Ovary (tissue), 9 donors: ENCODE results near the gene ATP11C. TPM values are rescaled to one million over a fixed set of nuclear protein-coding genes. Genes with fewer than 3 reads are reported as not detected.
"Not testable (repeated sequence)": the region's sequence is repeated elsewhere in the genome, so short reads cannot be mapped to it uniquely, and the experiment has no call there.

Source experiments
- DNase-seq, 5 donors: peaks; one replicate each; pipeline ENCODE4 v3.0.0-alpha.2; 2019 to 2020
- H3K27ac ChIP-seq, 2 donors: fragments of 200-600 bp; one replicate each; pipeline versions ENCODE4 v1.5.1 to v1.8.0; 2019 to 2022
- H3K27me3 ChIP-seq: fragments of 200-600 bp; one replicate; pipeline ENCODE4 v1.8.0; 2022
- H3K36me3 ChIP-seq: fragments of 200-600 bp; sonication (generic); one replicate; pipeline ENCODE4 v1.5.1; 2019
- H3K4me1 ChIP-seq: one replicate; pipeline ENCODE4 v1.8.1; 2013; ENCODE audit warnings: mild to moderate bottlenecking, moderate library complexity; ENCODE audit not compliant: insufficient read depth
- H3K4me3 ChIP-seq: fragments of 200-600 bp; sonication (generic); one replicate; pipeline ENCODE4 v1.5.1; 2017
- H3K9me3 ChIP-seq, 2 donors: fragments of 200-600 bp in 1 of 2; sonication (generic) in 1 of 2; one replicate each; pipeline versions ENCODE4 v1.5.1 to v1.8.1; 2013 to 2019; ENCODE audit warnings: mild to moderate bottlenecking in 1 of 2, moderate library complexity in 1 of 2
- CTCF ChIP-seq, 3 donors: fragments of 450-650 bp in 2 of 3; fragments of 200-600 bp in 1 of 3; IDR thresholded peaks; one replicate each; pipeline versions ENCODE4 v1.5.1 to v1.8.0; 2016 to 2022; ENCODE audit warnings: antibody characterized with exemption in 3 of 3, mild to moderate bottlenecking in 1 of 3
- EP300 ChIP-seq: sonication (generic); formaldehyde crosslinking; IDR thresholded peaks from one replicate; pipeline ENCODE4 v1.6.1; 2017; ENCODE audit warnings: antibody characterized with exemption
- POLR2A ChIP-seq: fragments of 450-650 bp; IDR thresholded peaks from one replicate; pipeline ENCODE4 v1.6.1; 2017; ENCODE audit warnings: antibody characterized with exemption, mild to moderate bottlenecking, moderate library complexity
- WGBS, 3 donors: extraction: QIAGEN DNeasy Blood & Tissue Kit in 1 of 3; methylation state at CpG; one replicate each; pipeline versions ENCODE4 v1.1.5 to v1.1.7; 2013 to 2017; 5-methylcytosine and 5-hydroxymethylcytosine counted together
- intact Hi-C, 4 donors: fragments of 100-400 bp; cut with DNase I; formaldehyde crosslinking; loops; one replicate each; pipeline versions ENCODE4 v1.11.0 to v1.15.1; 2022 to 2023
- polyA plus RNA-seq, 2 donors: library from polyadenylated mRNA; stranded (reverse); fragments of 200-250 nt in 1 of 2; fragments of 350-450 nt in 1 of 2; fragmentation: Illumina TruSeq in 1 of 2; extraction: RNeasy Lipid Tissue Mini Kit (QIAGEN cat#74804) in 1 of 2; gene quantifications; one replicate each; pipeline ENCODE4 v1.2.3, GENCODE V29; 2013 to 2014
- total RNA-seq, 7 donors: library from RNA; depleted of rRNA in 2 of 7; stranded (reverse); fragments of >200 nt in 2 of 7; fragmentation: NEBNext Ultra II Directional in 3 of 7; extraction: Animal tissue kit (Norgen Biotek cat#: 25700) in 3 of 7; gene quantifications; one replicate each; pipeline versions ENCODE4 v1.1.0 to v1.2.4, GENCODE V29; 2016 to 2023
- donor health status: DM: no; HTN: no; CAD: no; lungs with moderate emphysema.
- donor health status: DM: no; HTN: no; CAD: no.
- donor health status: Bipolar disorder and iron deficiency.
- donor health status: DM: yes; HTN: yes; CAD: no.
- donor health status: DM: no; HTN: no; CAD: no.
- donor health status: DM: yes; HTN: yes; CAD: no.

Gene ATP11C
- total and polyA plus RNA-seq, 9 donors = 13.0 to 34.7 (median 22.9) TPM

- Histone ChIP-seq H3K36me3 (no peaks in the 10 kb centered on the region), H3K27ac (no peak within 1 kb of the TSS), H3K9me3 (no peaks in the 10 kb centered on the region), H3K27me3 (no peaks in the 10 kb centered on the region), H3K4me3 (no peak within 1 kb of the TSS), H3K4me1 (no peaks in the 10 kb centered on the region)
- TF ChIP-seq POLR2A (no peak), CTCF (IDR thresholded peaks at IDR 0.05) (no peak), EP300 (no peak)
- 80 to 87% (median 84%) methylated on average over 7 of the region's 7 CpGs for WGBS, 3 donors
- intact Hi-C loops = no loop called here
- no peak for DNase-seq
These were observed 32.6 kb upstream of the ATP11C start, which contains the start of gene CXorf66 for GRCh38 chrX:139965421-139965820. Gene CXorf66 (minus strand): TSS chrX:139965521. CDS start chrX:139965496, 25 bp downstream.

- WGBS, 3 donors = 31 to 38% (median 34%) methylated on average over 2 of the region's 2 CpGs
- DNase-seq, H3K27me3 ChIP-seq, H3K9me3 ChIP-seq, H3K4me1 ChIP-seq, H3K27ac ChIP-seq, H3K4me3 ChIP-seq, H3K36me3 ChIP-seq, intact Hi-C loops: not testable (repeated sequence)
These were observed 28.2 kb upstream of the ATP11C start for GRCh38 chrX:139961091-139961490.

DNA sequence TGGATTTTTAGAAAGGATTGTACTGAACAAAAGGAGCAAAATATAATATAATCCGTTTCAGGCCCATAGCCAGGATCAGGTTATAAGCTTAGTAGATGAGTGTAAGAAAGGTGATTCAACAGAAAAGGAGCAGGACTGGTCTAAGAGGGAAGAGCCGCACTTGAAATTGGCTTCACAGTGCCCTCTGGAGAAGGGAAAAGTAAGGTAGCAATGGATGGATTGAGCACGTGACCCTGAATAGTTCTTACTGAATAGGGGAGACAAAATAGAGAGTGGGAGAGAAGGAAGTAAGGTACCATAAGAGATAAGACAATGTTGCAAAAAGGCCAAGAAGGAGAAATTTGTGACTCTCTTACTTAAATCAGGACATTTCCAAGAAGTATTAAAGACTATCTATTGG, 16.9 kb upstream of the ATP11C start:
- no peaks in the 10 kb centered on the region for H3K36me3 ChIP-seq
- H3K27ac ChIP-seq = no peak overlapping the region
- WGBS, 3 donors = 45 to 51% (median 47%) methylated on average over 3 of the region's 3 CpGs
- no peaks in the 10 kb centered on the region for H3K27me3 ChIP-seq
- DNase-seq = no peak
- H3K4me1 ChIP-seq = no peaks in the 10 kb centered on the region
- H3K4me3 ChIP-seq = no peak overlapping the region
- intact Hi-C loops = no loop called here
- TF ChIP-seq EP300 = no peak
- TF ChIP-seq POLR2A = no peak
- no peak for TF ChIP-seq CTCF (IDR thresholded peaks at IDR 0.05)
- no peaks in the 10 kb centered on the region for H3K9me3 ChIP-seq

- intact Hi-C loops = no loop called here
- Histone ChIP-seq H3K9me3 (no peaks in the 10 kb centered on the region), H3K36me3 (no peaks in the 10 kb centered on the region), H3K4me1 (no peaks in the 10 kb centered on the region), H3K27me3 (no peaks in the 10 kb centered on the region), H3K27ac (no peak overlapping the region), H3K4me3 (no peak overlapping the region)
- DNase-seq = no peak
- TF ChIP-seq POLR2A = no peak
- TF ChIP-seq CTCF (IDR thresholded peaks at IDR 0.05) = no peak
- 57 to 68% (median 66%) methylated on average over 3 of the region's 3 CpGs for WGBS, 3 donors
These were observed 12.2 kb upstream of the ATP11C start for GRCh38 chrX:139945075-139945474.

- H3K4me1 ChIP-seq = peaks cover 2% of the 10 kb centered on the region
- no peak overlapping the region for H3K4me3 ChIP-seq
- intact Hi-C loops = no loop called here
- TF ChIP-seq EP300 (no peak), POLR2A (no peak), CTCF (IDR thresholded peaks at IDR 0.05) (no peak)
- DNase-seq = no peak
- no peaks in the 10 kb centered on the region for H3K27me3 ChIP-seq
- no peaks in the 10 kb centered on the region for H3K9me3 ChIP-seq
- H3K27ac ChIP-seq = no peak overlapping the region
- H3K36me3 ChIP-seq = no peaks in the 10 kb centered on the region
These were observed 3.4 kb upstream of the ATP11C start for GRCh38 chrX:139936259-139936658.
